ENCODE results near the gene IL17B. TPM values are rescaled to one million over a fixed set of nuclear protein-coding genes. Genes with fewer than 3 reads are reported as not detected.

The IL17B gene
- total RNA-seq, 1 donor from 2014 or later = not detected

- H3K4me1 ChIP-seq = peaks cover 19% of the 10 kb centered on the region
- no peaks in the 10 kb centered on the region for H3K27me3 ChIP-seq (ENCODE audit: low read depth)
- no peaks in the 10 kb centered on the region for H3K9me3 ChIP-seq (replicated peaks)
- H3K4me3 ChIP-seq = peak within 1 kb of the TSS; percentile 90
- TF ChIP-seq CTCF (IDR thresholded peaks at IDR 0.05; ENCODE audit: borderline replicate concordance) = no peak
- peaks cover 23% of the 10 kb centered on the region for H3K36me3 ChIP-seq
- H3K27ac ChIP-seq (replicated peaks) = peak within 1 kb of the TSS; percentile 78
- peak; percentile 99 for DNase-seq
- intact Hi-C loops (cut with micrococcal nuclease) = no loop called here
Measured at GRCh38 chr5:149357370-149358293, 21.5 kb downstream of the IL17B start, which contains the start of gene PCYOX1L. Gene PCYOX1L, plus strand, starts transcription at chr5:149358046. Its CDS starts 23 bp downstream, at chr5:149358069.

GRCh38 chr5:149356391-149356790 lies 22.7 kb downstream of the IL17B start:
- DNase-seq = no peak
- peaks cover 30% of the 10 kb centered on the region for H3K4me1 ChIP-seq
- intact Hi-C loops (cut with micrococcal nuclease) = no loop called here

GRCh38 chr5:149355688-149356087 lies 23.4 kb downstream of the IL17B start:
- peaks cover 40% of the 10 kb centered on the region for H3K36me3 ChIP-seq
- no peak for TF ChIP-seq CTCF (IDR thresholded peaks at IDR 0.05; ENCODE audit: borderline replicate concordance)
- intact Hi-C loops (cut with micrococcal nuclease) = no loop called here
- DNase-seq = no peak
- no peaks in the 10 kb centered on the region for H3K27me3 ChIP-seq (ENCODE audit: low read depth)
- H3K4me1 ChIP-seq = peaks cover 31% of the 10 kb centered on the region
- H3K4me3 ChIP-seq = no peak overlapping the region
- H3K9me3 ChIP-seq (replicated peaks) = no peaks in the 10 kb centered on the region
- no peak overlapping the region for H3K27ac ChIP-seq (replicated peaks)

More at GRCh38 chr5:149356391-149356790, 22.7 kb downstream of the IL17B start:
- Histone ChIP-seq H3K9me3 (replicated peaks) (no peaks in the 10 kb centered on the region), H3K27ac (replicated peaks) (no peak overlapping the region), H3K4me3 (no peak overlapping the region), H3K36me3 (peaks cover 33% of the 10 kb centered on the region), H3K27me3 (ENCODE audit: low read depth) (no peaks in the 10 kb centered on the region)
- TF ChIP-seq CTCF (IDR thresholded peaks at IDR 0.05; ENCODE audit: borderline replicate concordance) = no peak

- H3K4me3 ChIP-seq = no peak overlapping the region
- TF ChIP-seq CTCF (IDR thresholded peaks at IDR 0.05; ENCODE audit: borderline replicate concordance) = no peak
- peaks cover 57% of the 10 kb centered on the region for H3K36me3 ChIP-seq
- H3K27me3 ChIP-seq (ENCODE audit: low read depth) = no peaks in the 10 kb centered on the region
- DNase-seq = no peak
- H3K4me1 ChIP-seq = peaks cover 33% of the 10 kb centered on the region
- no peaks in the 10 kb centered on the region for H3K9me3 ChIP-seq (replicated peaks)
- H3K27ac ChIP-seq (replicated peaks) = no peak overlapping the region
- intact Hi-C loops (cut with micrococcal nuclease) = no loop called here
Measured at GRCh38 chr5:149353911-149354310, 25.2 kb downstream of the IL17B start.

- Histone ChIP-seq H3K27me3 (ENCODE audit: low read depth) (no peaks in the 10 kb centered on the region), H3K4me3 (no peak overlapping the region), H3K9me3 (replicated peaks) (no peaks in the 10 kb centered on the region), H3K4me1 (peaks cover 35% of the 10 kb centered on the region), H3K36me3 (peaks cover 67% of the 10 kb centered on the region), H3K27ac (replicated peaks) (peak overlapping the region; percentile 53)
- DNase-seq = no peak
- intact Hi-C loops (cut with micrococcal nuclease) = no loop called here
- no peak for TF ChIP-seq CTCF (IDR thresholded peaks at IDR 0.05; ENCODE audit: borderline replicate concordance)
Measured at GRCh38 chr5:149352169-149352568, 26.9 kb downstream of the IL17B start.

All from left ventricle myocardium inferior (tissue), 1 donor.